Right ventricle myocardium superior (tissue), 1 donor: ENCODE results near the gene RELA. TPM values are rescaled to one million over a fixed set of nuclear protein-coding genes. Genes with fewer than 3 reads are reported as not detected.

ENCODE experiments used
- ATAC-seq: fragments of 200-7000 bp; cut with Tn5 transposase; one replicate; pipeline ENCODE4 v1.9.1; 2020; ENCODE audit warnings: mild to moderate bottlenecking; ENCODE audit not compliant: poor library complexity
- DNase-seq: peaks from one replicate; pipeline ENCODE4 v3.0.0-alpha.2; 2020
- intact Hi-C: fragments of 100-400 bp; cut with DNase I; formaldehyde crosslinking; loops from one replicate; pipeline ENCODE4 v1.11.2; 2022
- total RNA-seq: library from RNA; stranded (reverse); fragmentation: NEBNext Ultra II Directional; extraction: Animal tissue kit (Norgen Biotek cat#: 25700); gene quantifications from one replicate; pipeline ENCODE4 v1.2.1, GENCODE V29; 2021
- donor health status: DM: no; HTN: yes; CAD: no; lungs with severe emphysema.

Gene RELA
- total RNA-seq, 1 donor from 2014 or later, result 31.0 TPM

- intact Hi-C loops, result loop anchor here (10.0 kb wide), 1 partner anchor 67 kb away; no protein-coding TSS in a partner anchor
- peak; percentile 84 for DNase-seq
- ATAC-seq, result peak; percentile 92
Observed at GRCh38 chr11:65637794-65638419, 24.8 kb downstream of the RELA start, which contains the start of gene SIPA1. Gene SIPA1 (plus strand): TSS chr11:65638101. CDS start chr11:65640922, 2,821 bp downstream.

GRCh38 chr11:65637032-65637557 lies 25.6 kb downstream of the RELA start:
- no peak for DNase-seq
- ATAC-seq, result no peak
- intact Hi-C loops, result loop anchor here (10.0 kb wide), 1 partner anchor 68 kb away; no protein-coding TSS in a partner anchor

DNA sequence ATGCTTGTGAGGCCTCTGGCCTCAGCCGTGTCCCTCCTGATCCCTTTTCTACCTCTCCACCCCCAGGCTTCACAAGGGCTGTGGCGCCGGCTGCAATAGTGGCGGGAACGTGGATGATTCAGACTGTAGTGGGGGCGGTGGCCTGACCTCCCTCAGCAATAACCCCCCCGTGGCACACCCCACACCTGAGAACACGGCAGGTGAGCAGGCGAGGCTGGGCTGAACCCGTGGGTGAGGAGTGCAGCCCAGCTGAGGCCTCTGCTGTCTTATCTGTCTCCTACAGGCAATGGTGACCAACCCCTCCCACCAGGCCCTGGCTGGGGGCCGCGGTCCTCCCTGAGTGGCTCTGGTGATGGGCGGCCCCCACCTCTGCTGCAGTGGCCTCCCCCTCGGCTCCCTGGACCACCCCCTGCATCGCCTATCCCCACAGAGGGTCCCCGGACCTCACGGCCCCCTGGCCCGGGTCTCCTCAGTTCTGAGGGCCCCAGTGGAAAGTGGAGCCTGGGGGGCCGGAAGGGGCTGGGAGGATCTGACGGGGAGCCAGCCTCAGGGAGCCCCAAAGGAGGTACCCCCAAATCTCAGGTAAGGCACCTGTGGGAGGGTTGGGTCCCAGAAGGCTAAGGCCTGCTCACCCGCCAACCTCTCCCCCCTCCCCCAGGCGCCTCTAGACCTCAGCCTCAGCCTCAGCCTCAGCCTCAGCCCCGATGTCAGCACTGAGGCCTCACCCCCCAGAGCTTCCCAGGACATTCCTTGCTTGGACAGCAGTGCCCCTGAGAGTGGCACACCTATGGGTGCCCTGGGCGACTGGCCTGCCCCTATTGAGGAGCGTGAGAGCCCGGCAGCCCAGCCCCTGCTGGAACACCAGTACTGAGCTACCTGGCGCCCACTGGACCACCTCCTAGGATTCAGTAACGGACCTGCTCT lies 26.3 kb downstream of the RELA start:
- intact Hi-C loops, result loop anchor here (10.0 kb wide), 1 partner anchor 68 kb away; no protein-coding TSS in a partner anchor
- DNase-seq (no peak), ATAC-seq (no peak)

GRCh38 chr11:65634905-65635731 lies 27.6 kb downstream of the RELA start:
- intact Hi-C loops, result loop anchor here (10.0 kb wide), 1 partner anchor 70 kb away; no protein-coding TSS in a partner anchor
- ATAC-seq (no peak), DNase-seq (no peak)

DNA sequence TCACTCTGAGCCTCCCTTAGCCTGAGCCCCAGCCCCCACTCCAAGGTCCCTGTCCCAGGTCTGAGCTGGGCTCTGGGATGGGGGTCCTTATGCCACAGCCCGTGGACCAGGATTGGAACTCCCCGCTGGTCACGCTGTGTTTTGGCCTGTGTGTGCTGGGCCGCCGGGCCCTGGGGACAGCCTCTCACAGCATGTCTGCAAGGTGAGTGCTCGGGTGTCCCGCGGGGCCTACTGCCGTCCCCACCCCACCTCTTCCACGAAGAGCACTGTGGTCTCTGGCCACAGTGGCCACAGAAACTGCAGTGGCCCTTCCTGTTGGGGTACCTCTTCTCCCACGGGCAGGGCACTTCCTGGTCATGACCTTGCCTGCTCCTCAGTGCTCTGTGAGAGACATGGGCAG lies 28.3 kb downstream of the RELA start:
- intact Hi-C loops, result loop anchor here (10.0 kb wide), 1 partner anchor 70 kb away; no protein-coding TSS in a partner anchor
- DNase-seq (no peak), ATAC-seq (no peak)

DNA sequence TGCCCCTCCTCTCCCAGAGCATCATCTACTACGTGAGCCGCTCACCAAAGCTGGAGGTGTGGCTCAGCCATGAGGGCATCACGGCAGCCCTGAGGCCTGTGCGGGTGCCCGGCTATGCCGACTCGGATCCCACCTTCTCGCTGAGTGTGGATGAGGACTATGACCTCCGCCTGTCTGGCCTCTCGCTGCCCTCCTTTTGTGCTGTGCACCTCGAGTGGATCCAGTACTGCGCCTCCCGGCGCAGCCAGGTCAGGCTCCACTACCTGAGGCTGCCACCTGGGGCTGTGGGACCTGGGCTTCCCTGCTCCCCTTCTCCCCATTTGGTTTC lies 28.6 kb downstream of the RELA start:
- intact Hi-C loops, result loop anchor here (10.0 kb wide), 1 partner anchor 71 kb away; no protein-coding TSS in a partner anchor
- no peak for ATAC-seq
- no peak for DNase-seq

GRCh38 chr11:65633390-65634108 lies 29.2 kb downstream of the RELA start:
- ATAC-seq, result no peak
- no peak for DNase-seq
- intact Hi-C loops, result loop anchor here (10.0 kb wide), 1 partner anchor 71 kb away; no protein-coding TSS in a partner anchor

GRCh38 chr11:65630215-65630614 lies 32.5 kb downstream of the RELA start:
- DNase-seq (peak; percentile 73), ATAC-seq (peak; percentile 60)
- intact Hi-C loops, result loop anchor here (10.0 kb wide), 1 partner anchor 75 kb away; no protein-coding TSS in a partner anchor

DNA sequence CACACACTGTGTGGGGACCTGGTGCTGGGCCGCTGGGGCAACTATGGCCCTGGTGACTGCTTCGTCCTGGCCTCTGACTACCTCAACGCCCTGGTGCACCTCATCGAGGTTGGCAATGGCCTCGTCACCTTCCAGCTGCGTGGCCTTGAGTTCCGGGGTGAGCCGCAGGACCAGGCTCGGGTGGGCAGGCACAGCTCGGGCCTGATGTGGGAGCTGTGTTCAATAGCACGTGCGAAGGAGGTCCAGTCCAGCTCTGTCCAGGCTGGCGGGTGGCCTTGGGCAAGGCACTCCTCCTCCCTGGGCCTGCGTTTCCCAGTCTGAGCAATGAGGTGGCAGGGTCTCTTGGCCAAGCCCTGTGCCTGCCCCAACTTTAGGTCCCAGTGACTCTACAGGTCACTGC lies 33.1 kb downstream of the RELA start:
- no peak for DNase-seq
- ATAC-seq, result no peak
- intact Hi-C loops, result loop anchor here (10.0 kb wide), 1 partner anchor 185 kb away; no protein-coding TSS in a partner anchor

- DNase-seq (no peak), ATAC-seq (no peak)
- intact Hi-C loops, result loop anchor here (10.0 kb wide), 1 partner anchor 188 kb away; no protein-coding TSS in a partner anchor
Observed at GRCh38 chr11:65627202-65627601, 35.5 kb downstream of the RELA start.

DNA sequence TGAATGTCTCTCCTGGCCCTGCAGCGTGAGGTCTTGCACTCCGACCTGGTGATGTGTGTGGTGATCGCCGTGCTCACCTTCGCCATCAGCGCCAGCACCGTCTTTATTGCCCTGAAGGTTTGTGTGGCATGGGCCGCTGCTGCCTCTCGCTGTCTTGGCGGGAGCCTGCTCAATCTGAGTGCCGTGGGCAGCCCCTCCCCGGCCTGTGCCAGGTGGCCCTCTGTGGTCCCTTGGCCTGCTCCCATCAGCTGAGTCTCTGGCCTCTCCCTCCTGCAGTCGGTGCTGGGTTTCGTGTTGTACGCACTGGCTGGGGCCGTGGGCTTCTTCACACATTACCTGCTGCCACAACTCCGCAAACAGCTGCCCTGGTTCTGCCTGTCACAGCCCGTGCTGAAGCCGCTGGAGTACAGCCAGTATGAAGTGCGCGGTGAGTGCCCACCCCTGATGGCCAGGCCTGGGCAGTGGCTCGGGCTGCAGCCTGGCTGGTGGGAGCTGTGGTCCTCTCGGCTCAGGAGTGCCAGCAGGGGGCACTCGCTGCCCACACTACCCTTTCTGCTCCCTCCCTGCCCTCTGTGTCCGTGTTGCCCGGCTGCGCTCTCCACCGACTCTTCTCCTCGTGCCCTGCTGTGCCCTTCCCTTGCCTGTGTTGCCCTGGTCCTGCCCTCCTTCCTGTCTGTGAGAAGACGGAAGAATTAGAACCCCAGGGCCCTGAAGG lies 36.9 kb downstream of the RELA start:
- intact Hi-C loops, result loop anchor here (10.0 kb wide), 1 partner anchor 189 kb away; no protein-coding TSS in a partner anchor
- peak; percentile 83 for DNase-seq
- ATAC-seq, result peak; percentile 85

DNA sequence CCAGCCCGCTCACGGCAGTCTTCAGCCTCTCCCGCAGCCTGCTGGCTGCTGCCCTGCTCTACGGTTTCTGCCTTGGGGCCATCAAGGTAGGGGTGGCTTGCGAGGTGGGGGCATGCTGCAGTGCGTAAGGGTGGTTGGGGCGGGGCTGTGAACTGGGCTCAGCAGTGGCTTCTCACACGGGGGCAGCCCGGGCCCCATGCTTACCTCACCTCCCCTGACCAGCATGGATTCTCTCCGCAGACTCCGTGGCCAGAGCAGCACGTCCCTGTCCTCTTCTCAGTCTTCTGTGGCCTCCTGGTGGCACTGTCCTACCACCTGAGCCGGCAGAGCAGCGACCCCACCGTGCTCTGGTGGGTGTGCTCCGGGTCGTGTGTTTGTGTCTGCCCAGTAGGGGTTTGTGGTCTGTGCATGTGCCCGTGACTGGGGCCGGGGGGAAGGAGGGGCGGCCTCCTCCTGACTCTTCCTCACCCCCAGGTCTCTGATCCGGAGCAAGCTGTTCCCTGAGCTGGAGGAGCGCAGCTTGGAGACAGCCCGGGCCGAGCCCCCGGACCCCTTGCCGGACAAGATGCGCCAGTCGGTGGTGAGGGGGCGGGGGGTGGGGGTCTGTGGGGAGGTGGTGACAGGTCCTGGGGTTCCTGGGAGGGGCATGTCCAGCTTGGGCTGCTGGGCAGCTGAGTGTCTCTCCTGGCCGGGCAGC lies 37.6 kb downstream of the RELA start:
- DNase-seq, result no peak
- ATAC-seq, result no peak
- intact Hi-C loops, result loop anchor here (10.0 kb wide), 1 partner anchor 190 kb away; no protein-coding TSS in a partner anchor

GRCh38 chr11:65623852-65624616 lies 38.7 kb downstream of the RELA start:
- ATAC-seq, result no peak
- DNase-seq, result no peak
- intact Hi-C loops, result loop anchor here (10.0 kb wide), 1 partner anchor 191 kb away; no protein-coding TSS in a partner anchor

- DNase-seq (no peak), ATAC-seq (no peak)
- intact Hi-C loops, result loop anchor here (10.0 kb wide), 1 partner anchor 192 kb away; no protein-coding TSS in a partner anchor
Observed at GRCh38 chr11:65623177-65623576, 39.5 kb downstream of the RELA start.

- DNase-seq (no peak), ATAC-seq (no peak)
- intact Hi-C loops, result loop anchor here (10.0 kb wide), 1 partner anchor 193 kb away; no protein-coding TSS in a partner anchor
Observed at GRCh38 chr11:65622011-65622410, 40.7 kb downstream of the RELA start.
